ENCODE measurements around the gene COX7B2. TPM values are rescaled to one million over a fixed set of nuclear protein-coding genes. Genes with fewer than 3 reads are reported as not detected.

Gene COX7B2
- total RNA-seq, 6 experiments from 2014 or later = not detected

DNA sequence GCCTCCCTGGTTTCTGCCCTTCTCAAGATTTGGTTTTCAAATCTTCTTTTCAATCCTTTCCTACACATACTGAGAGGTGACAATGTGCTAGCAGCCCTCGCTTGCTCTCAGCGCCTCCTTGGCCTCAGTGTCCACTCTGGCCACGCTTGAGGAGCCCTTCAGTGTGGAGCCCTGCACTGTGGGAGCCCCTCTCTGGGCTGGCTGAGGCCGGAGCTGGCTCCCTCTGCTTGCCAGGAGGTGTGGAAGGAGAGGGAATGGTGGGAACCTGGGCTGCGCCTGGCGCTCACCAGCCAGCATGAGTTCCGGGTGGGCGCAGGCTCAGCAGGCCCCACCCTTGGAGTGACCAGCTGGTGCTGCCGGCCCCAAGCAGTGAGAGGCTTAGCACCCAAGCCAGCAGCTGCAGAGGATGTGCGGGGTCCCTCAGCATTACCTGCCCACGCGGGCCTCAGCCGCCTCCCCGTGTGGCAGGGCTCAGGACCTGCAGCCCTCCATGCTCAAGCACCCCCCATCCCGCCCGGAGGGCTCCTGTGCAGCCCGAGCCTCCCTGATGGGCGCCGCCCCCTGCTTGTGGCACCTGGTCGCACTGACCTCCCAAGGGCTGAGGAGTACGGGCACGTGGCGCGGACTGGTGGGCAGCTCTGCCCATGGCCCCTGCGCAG, 127.5 kb downstream of the COX7B2 start:
- H3K36me3 ChIP-seq = no peaks in the 10 kb centered on the region
- no peak overlapping the region for H3K27ac ChIP-seq
- 96% methylated on average over 5 of the region's 25 CpGs for WGBS (ENCODE audit: insufficient coverage, low coverage, low lambda C conversion rate, missing lambda C conversion rate)
- H3K27me3 ChIP-seq = no peaks in the 10 kb centered on the region
- no peaks in the 10 kb centered on the region for H3K4me1 ChIP-seq
- no peak overlapping the region for H3K4me3 ChIP-seq
- intact Hi-C loops (cut with DNase I) = no loop called here
- TF ChIP-seq POLR2A (IDR thresholded peaks at IDR 0.05) = no peak
- TF ChIP-seq, protein P1, sequence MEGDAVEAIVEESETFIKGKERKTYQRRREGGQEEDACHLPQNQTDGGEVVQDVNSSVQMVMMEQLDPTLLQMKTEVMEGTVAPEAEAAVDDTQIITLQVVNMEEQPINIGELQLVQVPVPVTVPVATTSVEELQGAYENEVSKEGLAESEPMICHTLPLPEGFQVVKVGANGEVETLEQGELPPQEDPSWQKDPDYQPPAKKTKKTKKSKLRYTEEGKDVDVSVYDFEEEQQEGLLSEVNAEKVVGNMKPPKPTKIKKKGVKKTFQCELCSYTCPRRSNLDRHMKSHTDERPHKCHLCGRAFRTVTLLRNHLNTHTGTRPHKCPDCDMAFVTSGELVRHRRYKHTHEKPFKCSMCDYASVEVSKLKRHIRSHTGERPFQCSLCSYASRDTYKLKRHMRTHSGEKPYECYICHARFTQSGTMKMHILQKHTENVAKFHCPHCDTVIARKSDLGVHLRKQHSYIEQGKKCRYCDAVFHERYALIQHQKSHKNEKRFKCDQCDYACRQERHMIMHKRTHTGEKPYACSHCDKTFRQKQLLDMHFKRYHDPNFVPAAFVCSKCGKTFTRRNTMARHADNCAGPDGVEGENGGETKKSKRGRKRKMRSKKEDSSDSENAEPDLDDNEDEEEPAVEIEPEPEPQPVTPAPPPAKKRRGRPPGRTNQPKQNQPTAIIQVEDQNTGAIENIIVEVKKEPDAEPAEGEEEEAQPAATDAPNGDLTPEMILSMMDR (IDR thresholded peaks at IDR 0.05) = no peak
- no peaks in the 10 kb centered on the region for H3K9me3 ChIP-seq
- DNase-seq (no peak), ATAC-seq (peak in 1 of 4 donors; percentile 33)

DNA sequence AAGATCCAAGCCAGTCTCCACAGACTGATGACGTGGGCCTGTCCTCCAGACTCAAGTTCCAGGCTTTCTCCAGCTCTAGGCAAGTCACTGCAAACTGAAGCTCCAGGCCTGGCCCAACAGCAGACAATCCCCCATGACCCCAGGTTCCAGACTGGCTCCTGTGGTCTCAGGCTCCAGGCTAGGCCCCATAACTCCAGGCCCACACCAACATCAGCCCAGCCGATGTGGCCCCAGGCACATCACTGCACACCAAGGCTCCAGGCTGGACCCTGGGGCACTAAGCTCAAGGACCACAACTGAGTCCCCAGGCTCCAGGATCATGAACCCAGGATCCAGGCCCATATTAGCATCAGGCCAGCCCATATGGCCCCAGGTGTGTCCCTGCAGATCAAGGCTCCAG, 143.6 kb downstream of the COX7B2 start:
- no peaks in the 10 kb centered on the region for H3K36me3 ChIP-seq
- H3K4me1 ChIP-seq = no peaks in the 10 kb centered on the region
- DNase-seq = no peak
- H3K27ac ChIP-seq = no peak overlapping the region
- TF ChIP-seq, protein P1 (IDR thresholded peaks at IDR 0.05) = no peak
- no peak for TF ChIP-seq POLR2A (IDR thresholded peaks at IDR 0.05)
- H3K27me3 ChIP-seq = no peaks in the 10 kb centered on the region
- H3K4me3 ChIP-seq = no peak overlapping the region
- no peaks in the 10 kb centered on the region for H3K9me3 ChIP-seq
- intact Hi-C loops (cut with DNase I) = no loop called here
- no peak for ATAC-seq
- WGBS (ENCODE audit: insufficient coverage, low coverage, low lambda C conversion rate, missing lambda C conversion rate) = 80% methylated on average over 1 of the region's 2 CpGs

DNA sequence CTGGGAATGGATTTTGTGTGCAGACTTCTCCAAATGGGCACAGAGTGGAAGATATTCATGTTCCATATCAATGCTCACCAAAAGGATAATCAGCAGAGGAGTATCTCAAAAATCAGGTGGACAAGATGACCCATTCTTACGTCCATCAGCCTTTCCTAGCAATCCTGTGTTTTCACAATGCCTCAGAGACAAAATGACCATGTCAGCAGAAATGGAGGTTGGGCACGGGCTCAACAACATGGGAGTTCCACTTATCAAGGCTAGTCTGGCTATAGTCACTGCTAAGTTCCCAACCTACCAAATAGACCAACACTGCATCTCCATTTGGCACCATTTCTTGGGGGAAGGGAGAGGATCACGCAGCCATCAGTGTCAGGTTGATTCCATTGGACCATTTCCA, 179.0 kb downstream of the COX7B2 start:
- H3K4me3 ChIP-seq = no peak overlapping the region
- no peaks in the 10 kb centered on the region for H3K9me3 ChIP-seq
- H3K36me3 ChIP-seq = no peaks in the 10 kb centered on the region
- ATAC-seq (no peak), DNase-seq (no peak)
- 43% methylated on average over 2 of the region's 3 CpGs for WGBS (ENCODE audit: insufficient coverage, low coverage, low lambda C conversion rate, missing lambda C conversion rate)
- no peak overlapping the region for H3K27ac ChIP-seq
- TF ChIP-seq POLR2A (IDR thresholded peaks at IDR 0.05) = no peak
- TF ChIP-seq, protein P1 (IDR thresholded peaks at IDR 0.05) = no peak
- H3K4me1 ChIP-seq = no peaks in the 10 kb centered on the region
- intact Hi-C loops (cut with DNase I) = no loop called here
- H3K27me3 ChIP-seq = no peaks in the 10 kb centered on the region

DNA sequence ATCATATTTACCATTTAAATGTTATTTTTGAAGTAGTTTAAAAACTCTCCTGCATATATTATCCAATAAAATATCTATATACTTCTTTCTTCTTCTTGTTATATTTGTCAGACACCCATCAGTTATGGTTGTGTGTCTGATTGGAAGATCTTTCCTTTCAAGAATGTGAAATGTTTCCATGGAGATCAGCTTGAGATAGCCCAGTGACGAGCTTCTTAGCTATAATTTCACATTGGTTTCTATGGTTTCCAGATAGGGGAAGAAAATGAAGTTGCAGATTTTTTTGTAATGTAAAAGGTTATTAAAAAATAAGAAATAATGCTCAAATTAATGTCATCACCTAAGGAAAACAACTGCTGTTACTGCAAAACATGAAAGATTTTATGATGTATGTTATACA, 189.0 kb downstream of the COX7B2 start:
- no peaks in the 10 kb centered on the region for H3K9me3 ChIP-seq
- no peak overlapping the region for H3K4me3 ChIP-seq
- intact Hi-C loops (cut with DNase I) = no loop called here
- H3K27me3 ChIP-seq = no peaks in the 10 kb centered on the region
- H3K27ac ChIP-seq = no peak overlapping the region
- DNase-seq (no peak), ATAC-seq (no peak)
- WGBS (ENCODE audit: insufficient coverage, low coverage, low lambda C conversion rate, missing lambda C conversion rate) = 13% methylated on average over 1 of the region's 1 CpG
- TF ChIP-seq, protein P1 (IDR thresholded peaks at IDR 0.05) = no peak
- TF ChIP-seq POLR2A (IDR thresholded peaks at IDR 0.05) = no peak
- H3K36me3 ChIP-seq = no peaks in the 10 kb centered on the region
- no peaks in the 10 kb centered on the region for H3K4me1 ChIP-seq
